CD4-positive, alpha-beta memory T cell (primary cell): ENCODE results near the gene ERAP2. TPM values are rescaled to one million over a fixed set of nuclear protein-coding genes. Genes with fewer than 3 reads are reported as not detected.

Experiments
- CTCF ChIA-PET: fragments of 350-600 bp; sonication (Branson Sonifier 250); formaldehyde crosslinking; loops from one replicate; lab custom pipeline; 2021; ENCODE audit warnings: inconsistent platforms; ENCODE audit not compliant: partially characterized antibody; lab: Charles Lee
- POLR2A ChIA-PET: fragments of 350-600 bp; sonication (Branson Sonifier 250); formaldehyde crosslinking; loops from one replicate; lab custom pipeline; 2021; ENCODE audit not compliant: partially characterized antibody; lab: Charles Lee
- DNase-seq, 5 donors: peaks; one replicate each; pipeline versions ENCODE4 v3.0.0 to v3.0.0-alpha.2; 2020 to 2022; ENCODE audit warnings: mixed read lengths in 1 of 5
- H3K27ac ChIP-seq: one replicate; pipeline ENCODE4 v1.7.0; 2013; ENCODE audit warnings: low read depth, low read length
- H3K27me3 ChIP-seq: 2 replicates; pipeline ENCODE4 v1.7.0; 2013; ENCODE audit warnings: mild to moderate bottlenecking, low read length, moderate library complexity; ENCODE audit not compliant: insufficient read depth
- H3K36me3 ChIP-seq: 2 replicates; pipeline ENCODE4 v1.7.0; 2013; ENCODE audit warnings: mild to moderate bottlenecking, low read length, moderate library complexity; ENCODE audit not compliant: insufficient read depth
- H3K4me1 ChIP-seq: 2 replicates; pipeline ENCODE4 v1.7.0; 2013; ENCODE audit warnings: mild to moderate bottlenecking, low read length, moderate library complexity; ENCODE audit not compliant: insufficient read depth
- H3K4me3 ChIP-seq, 2 donors: one replicate each; pipeline ENCODE4 v1.7.0; 2013; ENCODE audit warnings: low read length in 2 of 2, mild to moderate bottlenecking in 1 of 2
- H3K9me3 ChIP-seq, 2 donors: one replicate each; pipeline ENCODE4 v1.7.0; 2013; ENCODE audit warnings: low read length in 2 of 2, control low read depth in 1 of 2; ENCODE audit not compliant: control insufficient read depth in 1 of 2
- H3K27ac Mint-ChIP-seq, 7 donors: one replicate each; pipeline ENCODE4 v1.8.0; 2020 to 2021; ENCODE audit warnings: mixed read lengths in 7 of 7, mild to moderate bottlenecking in 6 of 7, inconsistent platforms in 3 of 7, moderate library complexity in 3 of 7
- H3K27me3 Mint-ChIP-seq, 2 donors: one replicate each; pipeline ENCODE4 v1.8.0; 2020 to 2021; ENCODE audit warnings: mixed read lengths in 2 of 2
- H3K36me3 Mint-ChIP-seq, 2 donors: one replicate each; pipeline ENCODE4 v1.8.0; 2020 to 2021; ENCODE audit warnings: mixed read lengths in 2 of 2, inconsistent platforms in 1 of 2, mild to moderate bottlenecking in 1 of 2
- H3K4me1 Mint-ChIP-seq, 4 donors: one replicate each; pipeline ENCODE4 v1.8.0; 2020 to 2021; ENCODE audit warnings: mixed read lengths in 4 of 4, mild to moderate bottlenecking in 1 of 4
- H3K4me3 Mint-ChIP-seq, 8 donors: one replicate each; pipeline ENCODE4 v1.8.0; 2020 to 2021; ENCODE audit warnings: mixed read lengths in 8 of 8, mild to moderate bottlenecking in 7 of 8, moderate library complexity in 6 of 8, inconsistent platforms in 3 of 8
- H3K9me3 Mint-ChIP-seq, 8 donors: one replicate each; pipeline ENCODE4 v1.8.0; 2020 to 2021; ENCODE audit warnings: mixed read lengths in 8 of 8, mild to moderate bottlenecking in 5 of 8, inconsistent platforms in 3 of 8, moderate library complexity in 1 of 8
- intact Hi-C: fragments of 100-400 bp; cut with micrococcal nuclease; formaldehyde crosslinking; loops from one replicate; pipeline ENCODE4 v1.15.1; 2023
- polyA plus RNA-seq, 2 donors: library from polyadenylated mRNA; unstranded; fragments of 300-500 nt; fragmentation: Illumina TruSeq; gene quantifications; one replicate each; pipeline ENCODE4 v1.2.3, GENCODE V29; 2021
- total RNA-seq, 2 experiments: library from RNA; stranded (reverse); gene quantifications; one replicate each; pipeline ENCODE4 v1.2.3, GENCODE V29; 2021

ERAP2 gene
- total and polyA plus RNA-seq, 4 experiments from 2014 or later = 4.7 to 112 (median 109) TPM

GRCh38 chr5:96904054-96904931 is 28.0 kb downstream of the ERAP2 start:
- Histone ChIP-seq H3K36me3 (peaks cover 69% of the 10 kb centered on the region), H3K4me1 (no peaks in the 10 kb centered on the region), H3K9me3 (no peaks in the 10 kb centered on the region), H3K4me3 (no peak overlapping the region), H3K27ac (no peak overlapping the region), H3K27me3 (no peaks in the 10 kb centered on the region)
- peaks cover 0 to 13% (median 6%) of the 10 kb centered on the region in 4 donors for H3K4me1 Mint-ChIP-seq
- intact Hi-C loops = no loop called here
- peaks cover 59 to 69% of the 10 kb centered on the region in 2 donors for H3K36me3 Mint-ChIP-seq
- ChIA-PET CTCF (interaction anchor here (0.7 to 4.3 kb wide), 4 partner anchors 33 to 258 kb away, joined by 3 to 26 read pairs (median 6); no protein-coding TSS in a partner anchor), POLR2A (interaction anchor here (0.9 to 1.5 kb wide), 4 partner anchors 20 to 32 kb away, joined by 3 to 4 read pairs (median 4); partner anchors contain the start of gene LNPEP)
- DNase-seq = no peak
- H3K27me3 Mint-ChIP-seq = no peaks in the 10 kb centered on the region
- H3K4me3 Mint-ChIP-seq = no peak overlapping the region
- H3K9me3 Mint-ChIP-seq = no peaks in the 10 kb centered on the region
- peak overlapping the region; percentile 27 to 83 (median 57) for H3K27ac Mint-ChIP-seq

- no peaks in the 10 kb centered on the region for H3K27me3 ChIP-seq
- Mint-ChIP-seq H3K4me3 (no peak overlapping the region), H3K27ac (peak overlapping the region in 2 of 7 donors; percentile 30 to 63), H3K27me3 (no peaks in the 10 kb centered on the region), H3K4me1 (peaks cover 0 to 13% (median 4%) of the 10 kb centered on the region in 4 donors), H3K36me3 (peaks cover 60 to 67% of the 10 kb centered on the region in 2 donors), H3K9me3 (no peaks in the 10 kb centered on the region)
- POLR2A ChIA-PET = interaction anchor here (1.0 kb wide), 1 partner anchor 124 kb away, joined by 3 read pairs; no protein-coding TSS in a partner anchor
- H3K36me3 ChIP-seq = peaks cover 65% of the 10 kb centered on the region
- H3K27ac ChIP-seq = no peak overlapping the region
- H3K4me1 ChIP-seq = no peaks in the 10 kb centered on the region
- intact Hi-C loops = no loop called here
- DNase-seq = no peak
- no peak overlapping the region for H3K4me3 ChIP-seq
- CTCF ChIA-PET = interaction anchor here (4.3 kb wide), 1 partner anchor 37 kb away, joined by 26 read pairs; no protein-coding TSS in a partner anchor
- H3K9me3 ChIP-seq = no peaks in the 10 kb centered on the region
These were observed 29.6 kb downstream of the ERAP2 start for GRCh38 chr5:96905864-96906263.

GRCh38 chr5:96909003-96909402 is 32.7 kb downstream of the ERAP2 start:
- peaks cover 0 to 11% (median 4%) of the 10 kb centered on the region in 4 donors for H3K4me1 Mint-ChIP-seq
- H3K36me3 Mint-ChIP-seq = peaks cover 46 to 59% of the 10 kb centered on the region in 2 donors
- no peaks in the 10 kb centered on the region for H3K9me3 ChIP-seq
- no peaks in the 10 kb centered on the region for H3K27me3 ChIP-seq
- no peaks in the 10 kb centered on the region for H3K27me3 Mint-ChIP-seq
- intact Hi-C loops = no loop called here
- ChIA-PET POLR2A (interaction anchor here (1.1 kb wide), 1 partner anchor 33 kb away, joined by 3 read pairs; the partner anchor contains the start of gene ERAP2), CTCF (interaction anchor here (0.6 to 2.0 kb wide), 2 partner anchors 40 to 73 kb away, joined by 4 to 9 read pairs; no protein-coding TSS in a partner anchor)
- H3K4me1 ChIP-seq = no peaks in the 10 kb centered on the region
- peak overlapping the region in 2 of 7 donors; percentile 18 to 57 for H3K27ac Mint-ChIP-seq
- no peak overlapping the region for H3K4me3 Mint-ChIP-seq
- peaks cover 45% of the 10 kb centered on the region for H3K36me3 ChIP-seq
- DNase-seq = no peak
- H3K4me3 ChIP-seq = no peak overlapping the region
- H3K27ac ChIP-seq = no peak overlapping the region
- no peaks in the 10 kb centered on the region for H3K9me3 Mint-ChIP-seq

GRCh38 chr5:96909435-96909834 is 33.1 kb downstream of the ERAP2 start:
- CTCF ChIA-PET = interaction anchor here (0.6 to 2.0 kb wide), 2 partner anchors 40 to 73 kb away, joined by 4 to 9 read pairs; no protein-coding TSS in a partner anchor
- no peak overlapping the region for H3K27ac ChIP-seq
- H3K4me1 ChIP-seq = no peaks in the 10 kb centered on the region
- H3K27me3 ChIP-seq = no peaks in the 10 kb centered on the region
- Mint-ChIP-seq H3K4me1 (peaks cover 3 to 11% (median 4%) of the 10 kb centered on the region in 4 donors), H3K9me3 (no peaks in the 10 kb centered on the region), H3K27me3 (no peaks in the 10 kb centered on the region), H3K27ac (no peak overlapping the region), H3K36me3 (peaks cover 46 to 59% of the 10 kb centered on the region in 2 donors), H3K4me3 (no peak overlapping the region)
- no peak for DNase-seq
- no peaks in the 10 kb centered on the region for H3K9me3 ChIP-seq
- H3K36me3 ChIP-seq = peaks cover 45% of the 10 kb centered on the region
- H3K4me3 ChIP-seq = no peak overlapping the region
- intact Hi-C loops = no loop called here
- POLR2A ChIA-PET = interaction anchor here (1.1 kb wide), 1 partner anchor 33 kb away, joined by 3 read pairs; the partner anchor contains the start of gene ERAP2

GRCh38 chr5:96911139-96911538 is 34.8 kb downstream of the ERAP2 start:
- Histone ChIP-seq H3K4me1 (no peaks in the 10 kb centered on the region), H3K27ac (no peak overlapping the region), H3K27me3 (no peaks in the 10 kb centered on the region), H3K36me3 (peaks cover 41% of the 10 kb centered on the region), H3K9me3 (no peaks in the 10 kb centered on the region), H3K4me3 (no peak overlapping the region)
- Mint-ChIP-seq H3K36me3 (peaks cover 46 to 58% of the 10 kb centered on the region in 2 donors), H3K4me1 (peaks cover 3 to 10% (median 5%) of the 10 kb centered on the region in 4 donors), H3K27me3 (no peaks in the 10 kb centered on the region), H3K27ac (peak overlapping the region in 1 of 7 donors; percentile 41), H3K9me3 (no peaks in the 10 kb centered on the region), H3K4me3 (no peak overlapping the region)
- POLR2A ChIA-PET = interaction anchor here (1.0 kb wide), 2 partner anchors 25 to 62 kb away, joined by 3 read pairs; partner anchors contain the start of gene LNPEP
- intact Hi-C loops = no loop called here
- DNase-seq = no peak
- CTCF ChIA-PET = interaction anchor here (1.3 to 1.4 kb wide), 2 partner anchors 13 to 37 kb away, joined by 3 read pairs; no protein-coding TSS in a partner anchor

- H3K4me3 Mint-ChIP-seq = no peak overlapping the region
- H3K27ac Mint-ChIP-seq = peak overlapping the region in 1 of 7 donors; percentile 19
- intact Hi-C loops = no loop called here
- peaks cover 3 to 8% (median 5%) of the 10 kb centered on the region in 4 donors for H3K4me1 Mint-ChIP-seq
- no peaks in the 10 kb centered on the region for H3K27me3 ChIP-seq
- H3K9me3 ChIP-seq = no peaks in the 10 kb centered on the region
- CTCF ChIA-PET = interaction anchor here (1.1 kb wide), 1 partner anchor 20 kb away, joined by 4 read pairs; no protein-coding TSS in a partner anchor
- H3K4me1 ChIP-seq = no peaks in the 10 kb centered on the region
- DNase-seq = no peak
- peaks cover 39% of the 10 kb centered on the region for H3K36me3 ChIP-seq
- peaks cover 52 to 66% of the 10 kb centered on the region in 2 donors for H3K36me3 Mint-ChIP-seq
- H3K27me3 Mint-ChIP-seq = no peaks in the 10 kb centered on the region
- H3K27ac ChIP-seq = no peak overlapping the region
- no peaks in the 10 kb centered on the region for H3K9me3 Mint-ChIP-seq
- POLR2A ChIA-PET = interaction anchor here (1.1 kb wide), 1 partner anchor 20 kb away, joined by 3 read pairs; no protein-coding TSS in a partner anchor
- no peak overlapping the region for H3K4me3 ChIP-seq
These were observed 36.9 kb downstream of the ERAP2 start for GRCh38 chr5:96913233-96913632.
